Fibroblast of peridontal ligament (primary cell): ENCODE measurements around the gene NFAM1.
A peak's percentile ranks its signal among the peaks of the same experiment; 100 is the strongest.

Experiments used
- DNase-seq: peaks from one replicate; pipeline ENCODE4 v3.0.0-alpha.2; 2010; ENCODE audit errors: extremely low read depth

The NFAM1 gene, protein sequence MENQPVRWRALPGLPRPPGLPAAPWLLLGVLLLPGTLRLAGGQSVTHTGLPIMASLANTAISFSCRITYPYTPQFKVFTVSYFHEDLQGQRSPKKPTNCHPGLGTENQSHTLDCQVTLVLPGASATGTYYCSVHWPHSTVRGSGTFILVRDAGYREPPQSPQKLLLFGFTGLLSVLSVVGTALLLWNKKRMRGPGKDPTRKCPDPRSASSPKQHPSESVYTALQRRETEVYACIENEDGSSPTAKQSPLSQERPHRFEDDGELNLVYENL

DNA sequence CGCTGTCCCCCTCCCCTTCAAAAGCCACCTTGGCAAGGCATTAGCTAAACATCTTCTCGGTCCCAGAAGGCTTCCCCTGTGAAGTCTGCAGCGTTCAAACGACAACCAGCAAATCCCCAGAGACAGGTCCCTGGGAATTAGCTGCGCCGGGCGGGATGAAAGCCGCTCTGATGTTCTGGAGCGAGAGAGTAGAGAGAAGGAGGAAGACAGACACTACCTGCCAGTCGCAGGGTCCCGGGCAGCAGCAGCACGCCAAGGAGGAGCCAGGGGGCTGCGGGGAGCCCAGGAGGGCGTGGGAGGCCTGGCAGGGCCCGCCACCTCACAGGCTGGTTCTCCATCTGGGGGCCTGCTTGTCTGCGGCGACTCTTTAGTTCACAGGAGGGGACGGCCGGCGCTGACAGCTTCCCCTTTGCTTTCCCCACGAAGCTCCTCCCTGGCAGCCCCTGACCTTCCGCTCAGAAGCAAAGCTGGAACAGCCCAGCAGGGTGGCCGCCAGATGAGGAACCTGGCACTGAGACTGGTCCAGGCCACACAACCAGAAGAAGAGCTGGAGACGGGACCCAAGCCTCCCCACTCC, at the start of gene NFAM1:
Gene NFAM1, minus strand, starts transcription at position 384 of the 577 bp plus-strand sequence. Its CDS starts 46 bp downstream, at position 338.
- DNase-seq = no peak

DNA sequence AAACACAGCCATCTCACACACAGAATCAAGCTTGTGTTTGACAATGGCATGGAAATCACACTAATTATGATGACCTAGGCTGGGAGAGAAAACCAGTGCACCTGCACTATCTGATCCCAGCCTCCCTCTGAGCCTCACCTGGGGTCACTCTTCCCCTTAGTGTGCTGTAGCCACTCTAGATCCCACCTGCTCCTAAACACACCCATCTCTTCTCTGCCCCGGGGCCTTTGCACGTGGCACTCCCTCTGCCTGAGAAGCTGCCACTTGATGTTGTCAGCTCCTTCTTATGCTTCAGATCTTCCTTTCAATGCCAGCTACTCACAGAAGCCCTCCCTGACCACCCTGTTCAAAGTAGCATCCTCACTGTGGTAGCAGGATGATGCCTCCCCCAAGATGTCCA, 42.9 kb upstream of the NFAM1 start:
- no peak for DNase-seq

- DNase-seq = peak; percentile 78
These were observed 41.4 kb upstream of the NFAM1 start for GRCh38 chr22:42473484-42474193.

- no peak for DNase-seq
These were observed 40.5 kb upstream of the NFAM1 start for GRCh38 chr22:42472671-42473070.

DNA sequence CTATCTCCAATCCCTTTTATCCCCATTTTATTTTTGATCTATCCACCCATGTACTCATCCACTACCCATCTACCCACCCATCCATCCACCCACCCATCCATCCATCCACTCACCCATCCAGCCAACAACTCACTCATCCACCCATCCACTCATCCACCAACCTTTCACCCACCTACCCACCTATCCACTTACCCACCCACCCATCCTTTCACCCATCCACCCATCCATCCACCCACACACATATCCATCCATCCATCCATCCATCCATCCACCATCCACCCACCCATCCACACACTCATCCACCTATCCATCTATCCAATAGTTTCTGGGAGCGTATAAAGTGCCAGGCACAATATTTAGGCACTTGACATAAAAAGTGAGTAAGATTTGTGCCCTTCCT, 39.2 kb upstream of the NFAM1 start:
- DNase-seq = no peak

GRCh38 chr22:42470366-42471082, 38.3 kb upstream of the NFAM1 start:
- peak; percentile 5 for DNase-seq

GRCh38 chr22:42468841-42469240, 36.6 kb upstream of the NFAM1 start:
- no peak for DNase-seq

GRCh38 chr22:42462016-42462415, 29.8 kb upstream of the NFAM1 start:
- no peak for DNase-seq

DNA sequence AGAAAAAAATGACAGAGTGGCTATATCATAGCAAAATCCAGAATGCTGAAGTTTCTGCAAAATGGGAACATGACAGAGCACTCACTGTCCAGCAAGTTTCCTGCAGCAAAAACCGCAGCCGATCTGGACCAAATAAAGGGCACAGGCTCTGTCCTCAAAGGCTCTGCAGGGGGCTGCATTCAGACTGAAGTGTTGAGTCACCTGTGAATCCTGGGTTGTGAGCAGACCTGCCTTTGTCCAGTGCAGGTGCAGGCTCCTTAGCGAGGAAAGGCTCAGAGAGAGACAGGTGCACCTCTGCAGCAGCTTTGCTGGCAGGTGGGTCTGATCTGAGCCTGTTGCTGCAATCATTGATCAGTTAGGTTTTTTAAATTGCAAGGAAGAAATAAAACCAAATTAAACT, 29.3 kb upstream of the NFAM1 start:
- DNase-seq = no peak

GRCh38 chr22:42459287-42460063, 27.3 kb upstream of the NFAM1 start:
- DNase-seq = no peak

GRCh38 chr22:42452916-42453315, 20.7 kb upstream of the NFAM1 start:
- no peak for DNase-seq

- DNase-seq = no peak
These were observed 20.3 kb upstream of the NFAM1 start for GRCh38 chr22:42452456-42452855.

DNA sequence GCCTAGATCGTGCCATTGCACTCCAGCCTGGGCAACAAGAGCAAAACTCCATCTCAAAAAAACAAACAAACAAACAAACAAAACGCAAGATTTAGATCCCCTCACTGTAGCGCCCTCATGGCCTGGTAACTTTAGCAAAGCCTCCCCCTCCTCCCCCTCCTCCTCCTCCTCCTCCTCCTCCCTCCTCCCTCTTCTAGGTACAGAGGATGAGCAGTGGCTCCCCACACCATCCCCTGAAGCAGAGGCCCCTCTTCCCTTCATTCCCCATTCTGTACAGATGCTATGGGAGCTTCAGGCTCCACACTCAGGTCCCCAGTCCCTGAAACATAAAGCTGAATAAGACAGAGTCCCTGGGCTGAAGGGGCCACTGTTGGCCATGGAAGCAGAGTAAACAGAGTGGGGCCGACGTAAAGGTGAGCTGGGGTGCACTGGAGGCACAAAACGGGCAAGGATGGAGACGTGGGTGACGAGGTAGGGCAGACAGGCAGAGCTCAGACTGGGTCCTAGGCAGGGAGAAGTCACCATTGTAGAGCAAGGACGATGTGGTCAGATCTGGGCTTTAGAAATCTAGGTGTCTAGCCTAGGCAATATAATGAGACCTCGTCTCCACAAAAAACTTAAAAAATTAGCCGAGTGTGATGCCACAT, 19.4 kb upstream of the NFAM1 start:
- no peak for DNase-seq

GRCh38 chr22:42450862-42451261, 18.7 kb upstream of the NFAM1 start:
- DNase-seq = no peak

- no peak for DNase-seq
These were observed 13.9 kb upstream of the NFAM1 start for GRCh38 chr22:42446151-42446550.

DNA sequence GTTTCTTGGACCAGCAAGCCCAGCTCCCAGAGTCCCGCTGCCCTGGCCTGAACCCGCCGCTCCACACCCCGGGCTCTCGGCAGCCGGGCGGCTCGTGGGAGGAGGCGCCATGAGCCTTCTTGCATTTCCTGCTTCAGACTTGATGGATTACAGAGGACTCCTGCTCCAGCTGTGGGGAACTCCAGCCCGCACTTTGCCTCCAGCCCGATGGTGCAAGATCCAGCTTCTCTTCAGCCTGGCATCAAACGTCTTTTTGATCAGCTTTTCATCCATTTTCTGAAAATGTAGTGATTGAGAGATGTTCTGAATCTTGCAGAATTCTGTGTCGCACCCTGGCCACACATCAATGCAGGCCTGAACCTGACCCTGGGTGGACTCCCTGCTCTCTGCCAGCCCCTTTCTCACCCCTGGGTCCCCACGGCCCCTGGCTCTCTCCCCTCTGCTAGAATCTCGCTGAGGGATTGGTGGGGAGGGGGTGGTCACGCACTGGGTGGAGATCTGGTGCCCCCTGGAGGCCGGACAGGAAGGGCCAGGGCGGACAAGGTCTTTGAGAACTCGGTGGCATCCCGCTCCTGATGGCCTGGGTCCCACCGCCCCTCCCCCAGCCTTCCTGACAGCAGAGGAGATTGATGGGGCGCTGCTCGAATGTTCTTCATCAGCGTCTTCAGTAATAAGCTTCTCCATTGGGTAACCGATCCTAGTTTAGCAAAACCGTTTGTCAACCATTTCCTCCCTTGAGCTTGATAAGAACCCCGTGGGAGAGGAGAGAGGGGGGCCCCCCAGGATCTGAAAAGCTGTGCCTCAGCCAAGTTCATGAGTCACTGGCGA, 12.1 kb upstream of the NFAM1 start:
- peak; percentile 94 for DNase-seq

DNA sequence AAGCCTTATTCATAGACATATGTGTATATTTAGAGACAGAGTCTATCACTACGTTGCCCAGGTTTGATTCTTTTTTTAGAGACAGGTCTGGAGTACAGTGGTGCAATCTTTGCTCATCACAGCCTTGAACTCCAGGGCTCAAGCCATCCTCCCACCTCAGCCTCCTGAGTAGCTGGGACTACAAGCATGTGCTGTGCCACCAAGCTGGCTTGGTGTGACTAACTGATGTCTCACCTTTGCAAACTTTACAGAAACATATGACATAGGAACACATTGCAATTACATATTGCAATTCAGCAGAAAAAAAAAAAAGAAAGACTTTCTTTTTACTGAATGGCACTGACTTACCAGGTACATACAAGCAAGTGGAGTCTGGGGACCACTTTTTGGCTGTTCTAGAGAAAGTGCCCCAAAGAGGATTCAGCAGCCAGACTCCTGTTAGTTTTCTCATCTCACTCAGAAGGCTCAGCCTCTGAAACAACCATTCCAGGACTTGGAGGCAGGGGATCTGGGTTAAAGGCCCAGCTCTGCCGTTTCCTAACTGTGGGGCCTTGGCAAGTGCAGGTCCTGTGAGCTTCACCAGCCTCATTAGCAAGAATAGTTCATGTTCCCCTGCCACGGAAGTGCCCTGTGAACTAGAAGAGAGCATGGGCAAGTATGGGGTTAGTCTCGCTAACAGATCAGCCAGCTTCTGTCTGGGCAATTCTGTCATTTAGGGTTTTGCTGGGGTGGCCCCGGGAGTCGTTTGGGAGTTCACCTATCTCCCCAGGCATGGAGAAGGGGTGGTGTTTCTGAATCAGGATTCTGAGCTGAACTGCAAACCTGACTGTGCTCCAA, 11.3 kb upstream of the NFAM1 start:
- DNase-seq = no peak

DNA sequence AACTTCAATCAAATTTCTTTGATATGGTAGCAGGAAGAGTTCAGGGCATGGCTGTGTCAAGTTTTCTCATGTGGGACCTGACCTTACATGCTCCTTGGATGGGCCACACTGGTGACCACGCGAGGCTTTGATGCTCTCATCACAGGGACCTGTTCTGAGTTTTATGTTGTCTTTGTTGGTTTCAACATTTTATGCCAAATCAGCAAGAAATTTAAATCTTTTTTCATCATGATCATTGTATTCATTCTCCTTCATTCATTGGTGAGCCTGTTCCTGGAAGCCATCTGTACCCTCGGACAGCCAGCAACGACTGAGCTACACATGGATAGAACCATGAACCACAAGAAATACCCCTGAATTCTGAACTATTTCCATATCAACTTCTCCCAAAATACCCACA, 10.5 kb upstream of the NFAM1 start:
- DNase-seq = no peak

- no peak for DNase-seq
These were observed 8.5 kb upstream of the NFAM1 start for GRCh38 chr22:42440728-42441127.
